Fibroblast of lung (primary cell): ENCODE results near the gene RASSF10.

Experiments used
- EZH2 ChIP-seq: IDR thresholded peaks from 2 replicates; pipeline ENCODE4 v1.5.1; 2012; ENCODE audit warnings: low read length, control low read depth, mild to moderate bottlenecking; ENCODE audit errors: missing control alignments
- TF ChIP-seq, protein P1 (sequence below), 2 donors: IDR thresholded peaks in 1 of 2; conservative IDR thresholded peaks in 1 of 2; 1 replicate in 1 of 2; 2 replicates in 1 of 2; pipeline ENCODE4 v1.5.1; 2011 to 2012; ENCODE audit warnings: low read length in 2 of 2, control low read depth in 1 of 2, inconsistent platforms in 1 of 2, low read depth in 1 of 2, mild to moderate bottlenecking in 1 of 2

DNA sequence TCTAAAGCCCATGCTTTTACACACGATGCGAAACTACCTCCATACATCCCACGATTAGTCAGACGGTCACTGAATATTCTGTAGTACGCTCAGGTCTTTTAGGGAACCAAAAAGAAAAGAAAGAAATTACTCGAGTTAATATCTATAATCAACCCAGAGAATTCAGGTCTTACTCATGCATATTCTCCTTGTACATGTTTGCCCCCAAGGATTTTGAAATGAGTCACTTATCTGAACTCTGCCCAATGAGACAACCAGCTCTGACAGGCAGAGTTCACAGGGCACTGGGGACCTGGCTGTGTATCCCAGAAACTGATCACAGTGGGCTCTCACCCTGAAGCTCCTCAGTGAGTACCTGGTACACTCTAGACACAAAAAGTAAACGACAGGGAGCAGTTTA is 29.2 kb downstream of the RASSF10 start:
- TF ChIP-seq, protein P1, sequence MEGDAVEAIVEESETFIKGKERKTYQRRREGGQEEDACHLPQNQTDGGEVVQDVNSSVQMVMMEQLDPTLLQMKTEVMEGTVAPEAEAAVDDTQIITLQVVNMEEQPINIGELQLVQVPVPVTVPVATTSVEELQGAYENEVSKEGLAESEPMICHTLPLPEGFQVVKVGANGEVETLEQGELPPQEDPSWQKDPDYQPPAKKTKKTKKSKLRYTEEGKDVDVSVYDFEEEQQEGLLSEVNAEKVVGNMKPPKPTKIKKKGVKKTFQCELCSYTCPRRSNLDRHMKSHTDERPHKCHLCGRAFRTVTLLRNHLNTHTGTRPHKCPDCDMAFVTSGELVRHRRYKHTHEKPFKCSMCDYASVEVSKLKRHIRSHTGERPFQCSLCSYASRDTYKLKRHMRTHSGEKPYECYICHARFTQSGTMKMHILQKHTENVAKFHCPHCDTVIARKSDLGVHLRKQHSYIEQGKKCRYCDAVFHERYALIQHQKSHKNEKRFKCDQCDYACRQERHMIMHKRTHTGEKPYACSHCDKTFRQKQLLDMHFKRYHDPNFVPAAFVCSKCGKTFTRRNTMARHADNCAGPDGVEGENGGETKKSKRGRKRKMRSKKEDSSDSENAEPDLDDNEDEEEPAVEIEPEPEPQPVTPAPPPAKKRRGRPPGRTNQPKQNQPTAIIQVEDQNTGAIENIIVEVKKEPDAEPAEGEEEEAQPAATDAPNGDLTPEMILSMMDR (conservative IDR thresholded peaks at IDR 0.05 in 1 of 2, IDR thresholded peaks at IDR 0.05 in 1 of 2; ENCODE audit: low read depth in 1 of 2, low read length in 2 of 2): no peak
- no peak for TF ChIP-seq EZH2
